GM12874 (cell line): ENCODE data around the gene GCG.

ENCODE experiments used
- CTCF ChIP-seq: IDR thresholded peaks from 2 replicates; pipeline ENCODE4 v1.5.1; 2011; ENCODE audit warnings: low read depth, mild to moderate bottlenecking, control low read depth, low read length, moderate library complexity; ENCODE audit not compliant: insufficient read depth

Gene GCG

GRCh38 chr2:162125138-162125537, 26.9 kb downstream of the GCG start:
- no peak for TF ChIP-seq CTCF

- peak; percentile 16; the same call in 1 of the 2 replicates for TF ChIP-seq CTCF
Observed at GRCh38 chr2:162123806-162124758, 28.0 kb downstream of the GCG start.

GRCh38 chr2:162118166-162119031, 33.6 kb downstream of the GCG start:
- no peak for TF ChIP-seq CTCF

- TF ChIP-seq CTCF: no peak
Observed at GRCh38 chr2:162116352-162116751, 35.7 kb downstream of the GCG start.

- no peak for TF ChIP-seq CTCF
Observed at GRCh38 chr2:162115076-162115475, 37.0 kb downstream of the GCG start.

GRCh38 chr2:162114271-162114670, 37.8 kb downstream of the GCG start:
- TF ChIP-seq CTCF: no peak

GRCh38 chr2:162113776-162114168, 38.3 kb downstream of the GCG start:
- no peak for TF ChIP-seq CTCF
